ENCODE data around the gene ZFYVE28.

GRCh38 chr4:2249526-2250356, 168.7 kb downstream of the ZFYVE28 start:
- TF ChIP-seq CTCF (IDR thresholded peaks at IDR 0.05): no peak
- TF ChIP-seq POLR2A (IDR thresholded peaks at IDR 0.05): no peak
- no peak for TF ChIP-seq EP300 (IDR thresholded peaks at IDR 0.05)

Data from ovary (tissue), 3 donors.